H9 (cell line): ENCODE data around the gene TMTC2. TPM values are rescaled to one million over a fixed set of nuclear protein-coding genes. Genes with fewer than 3 reads are reported as not detected.
"Not testable (repeated sequence)": the region's sequence is repeated elsewhere in the genome, so short reads cannot be mapped to it uniquely, and the experiment has no call there.

Experiments
- DNase-seq: peaks from one replicate; pipeline ENCODE4 v3.0.0-alpha.2; 2017
- H2AFZ ChIP-seq: one replicate; pipeline ENCODE4 v1.6.1; 2013; ENCODE audit warnings: mild to moderate bottlenecking, low read length, control low read depth, moderate library complexity
- H2AK5ac ChIP-seq: 2 replicates; pipeline ENCODE4 v1.6.1; 2013; ENCODE audit warnings: low read length, control low read depth, mixed read lengths; ENCODE audit not compliant: insufficient read length
- H2BK120ac ChIP-seq: one replicate; pipeline ENCODE4 v1.6.1; 2013; ENCODE audit warnings: low read depth, mild to moderate bottlenecking, low read length, control low read depth, inconsistent platforms; ENCODE audit not compliant: poor library complexity, severe bottlenecking
- H2BK12ac ChIP-seq: 2 replicates; pipeline ENCODE4 v1.6.1; 2013; ENCODE audit warnings: low read length, control low read depth, mixed read lengths, low read depth; ENCODE audit not compliant: insufficient read length
- H2BK15ac ChIP-seq: 2 replicates; pipeline ENCODE4 v1.6.1; 2013; ENCODE audit warnings: low read depth, low read length, control low read depth
- H2BK20ac ChIP-seq: one replicate; pipeline ENCODE4 v1.6.1; 2013; ENCODE audit warnings: low read depth, mild to moderate bottlenecking, low read length, control low read depth, inconsistent platforms; ENCODE audit not compliant: poor library complexity, severe bottlenecking
- H2BK5ac ChIP-seq: 2 replicates; pipeline ENCODE4 v1.6.1; 2013; ENCODE audit warnings: low read length, control low read depth, mixed read lengths; ENCODE audit not compliant: insufficient read length
- H3K14ac ChIP-seq: 2 replicates; pipeline ENCODE4 v1.6.1; 2013; ENCODE audit warnings: low read length, control low read depth; ENCODE audit not compliant: insufficient read depth
- H3K18ac ChIP-seq: 2 replicates; pipeline ENCODE4 v1.6.1; 2013; ENCODE audit warnings: low read depth, mild to moderate bottlenecking, mixed read lengths, low read length, control low read depth; ENCODE audit not compliant: insufficient read length
- H3K23ac ChIP-seq: 2 replicates; pipeline ENCODE4 v1.6.1; 2013; ENCODE audit warnings: low read length, control low read depth, mixed read lengths, low read depth; ENCODE audit not compliant: insufficient read length
- H3K23me2 ChIP-seq: 2 replicates; pipeline ENCODE4 v1.6.1; 2013; ENCODE audit warnings: low read depth, mild to moderate bottlenecking, mixed read lengths, low read length, control low read depth; ENCODE audit not compliant: insufficient read length, poor library complexity, severe bottlenecking
- H3K27ac ChIP-seq: 2 replicates; pipeline ENCODE4 v1.5.1; 2013; ENCODE audit warnings: low read length, control low read depth, mixed read lengths, low read depth; ENCODE audit not compliant: insufficient read length
- H3K27me3 ChIP-seq: 2 replicates; pipeline ENCODE4 v1.6.1; 2013; ENCODE audit warnings: low read length, control low read depth, inconsistent platforms; ENCODE audit not compliant: insufficient read depth
- H3K4ac ChIP-seq: 2 replicates; pipeline ENCODE4 v1.6.1; 2013; ENCODE audit warnings: low read depth, mild to moderate bottlenecking, control low read depth, inconsistent platforms, low read length, moderate library complexity
- H3K4me1 ChIP-seq: 2 replicates; pipeline ENCODE4 v1.6.1; 2013; ENCODE audit warnings: low read length, control low read depth, inconsistent platforms; ENCODE audit not compliant: insufficient read depth
- H3K4me2 ChIP-seq: 2 replicates; pipeline ENCODE4 v1.6.1; 2013; ENCODE audit warnings: low read length, control low read depth, mixed read lengths; ENCODE audit not compliant: insufficient read length, insufficient read depth
- H3K56ac ChIP-seq: 2 replicates; pipeline ENCODE4 v1.6.1; 2013; ENCODE audit warnings: low read depth, mild to moderate bottlenecking, mixed read lengths, low read length, control low read depth; ENCODE audit not compliant: insufficient read length
- H3K79me1 ChIP-seq: 2 replicates; pipeline ENCODE4 v1.6.1; 2013; ENCODE audit warnings: low read depth, mild to moderate bottlenecking, moderate library complexity, low read length, control low read depth, inconsistent platforms; ENCODE audit not compliant: insufficient read depth, poor library complexity, severe bottlenecking
- H3K79me2 ChIP-seq: 2 replicates; pipeline ENCODE4 v1.6.1; 2013; ENCODE audit warnings: low read length, control low read depth, inconsistent platforms; ENCODE audit not compliant: insufficient read depth
- H3K9ac ChIP-seq: 2 replicates; pipeline ENCODE4 v1.6.1; 2013; ENCODE audit warnings: low read length, control low read depth, mixed read lengths; ENCODE audit not compliant: insufficient read length; ENCODE audit errors: extremely low read depth
- H3K9me3 ChIP-seq: one replicate; pipeline ENCODE4 v1.6.1; 2013; ENCODE audit warnings: low read depth, low read length, inconsistent platforms; ENCODE audit not compliant: control insufficient read depth
- H3T11ph ChIP-seq: one replicate; pipeline ENCODE4 v1.6.1; 2013; ENCODE audit warnings: mild to moderate bottlenecking, low read length, control low read depth, inconsistent platforms
- H4K20me1 ChIP-seq: one replicate; pipeline ENCODE4 v1.6.1; 2013; ENCODE audit not compliant: control insufficient read depth, insufficient read length, insufficient read depth
- H4K5ac ChIP-seq: 2 replicates; pipeline ENCODE4 v1.6.1; 2013; ENCODE audit warnings: low read depth, mild to moderate bottlenecking, mixed read lengths, low read length, control low read depth; ENCODE audit not compliant: insufficient read length
- H4K8ac ChIP-seq: replicated peaks from 2 replicates; pipeline ENCODE4 v1.6.1; 2013; ENCODE audit warnings: low read length, control low read depth, mixed read lengths, low read depth; ENCODE audit not compliant: insufficient read length
- H4K91ac ChIP-seq: 2 replicates; pipeline ENCODE4 v1.6.1; 2013; ENCODE audit warnings: low read depth, mild to moderate bottlenecking, moderate library complexity, mixed read lengths, low read length, control low read depth; ENCODE audit not compliant: insufficient read length
- H3K27ac Mint-ChIP-seq, 3 experiments: 2 replicates in 2 of 3; 3 replicates in 1 of 3; pipeline ENCODE4 v1.8.0; 2020 to 2021; ENCODE audit warnings: mixed read lengths in 3 of 3, mild to moderate bottlenecking in 1 of 3, moderate library complexity in 1 of 3
- H3K27me3 Mint-ChIP-seq: 2 replicates; pipeline ENCODE4 v1.8.0; 2021; ENCODE audit warnings: low read depth, mild to moderate bottlenecking, moderate library complexity, mixed read lengths
- H3K36me3 Mint-ChIP-seq, 3 experiments: 2 replicates in 2 of 3; 3 replicates in 1 of 3; pipeline ENCODE4 v1.8.0; 2020 to 2021; ENCODE audit warnings: low read depth in 3 of 3, mixed read lengths in 3 of 3; ENCODE audit not compliant: insufficient read depth in 1 of 3
- H3K4me1 Mint-ChIP-seq, 2 experiments: 2 replicates each; pipeline ENCODE4 v1.8.0; 2020; ENCODE audit warnings: mixed read lengths in 2 of 2
- H3K4me3 Mint-ChIP-seq, 2 experiments: 2 replicates in 1 of 2; 3 replicates in 1 of 2; pipeline ENCODE4 v1.8.0; 2020 to 2021; ENCODE audit warnings: mild to moderate bottlenecking in 2 of 2, mixed read lengths in 2 of 2, moderate library complexity in 1 of 2
- H3K9me3 Mint-ChIP-seq, 2 experiments: 2 replicates in 1 of 2; 3 replicates in 1 of 2; pipeline ENCODE4 v1.8.0; 2020; ENCODE audit warnings: mild to moderate bottlenecking in 2 of 2, mixed read lengths in 2 of 2, moderate library complexity in 1 of 2
- CTCF ChIP-seq: fragments of 200-600 bp; sonication (generic); conservative IDR thresholded peaks from 3 replicates; pipeline ENCODE4 v1.8.0; 2021; ENCODE audit warnings: antibody characterized with exemption, mild to moderate bottlenecking
- WGBS: extraction: QIAGEN DNeasy Blood & Tissue Kit; methylation state at CpG from one replicate; pipeline ENCODE4 v1.1.7; 2013; ENCODE audit warnings: missing lambda C conversion rate, low lambda C conversion rate, mixed read lengths; ENCODE audit not compliant: insufficient read length; ENCODE audit errors: extremely low coverage; 5-methylcytosine and 5-hydroxymethylcytosine counted together
- total RNA-seq: library from RNA; stranded (reverse); gene quantifications from 2 replicates; pipeline ENCODE4 v1.2.1, GENCODE V29; 2021

Gene TMTC2
- total RNA-seq, 1 experiment from 2014 or later = 3.1 TPM

GRCh38 chr12:82804601-82805000 is 117.9 kb downstream of the TMTC2 start:
- no peak overlapping the region for H3K4me2 ChIP-seq
- H3K9me3 ChIP-seq = no peaks in the 10 kb centered on the region
- H2BK15ac ChIP-seq = no peak overlapping the region
- H3K4me3 Mint-ChIP-seq = no peak overlapping the region
- no peak overlapping the region for H2BK12ac ChIP-seq
- H4K20me1 ChIP-seq = no peaks in the 10 kb centered on the region
- no peak overlapping the region for H2BK120ac ChIP-seq
- H3K4ac ChIP-seq = no peak overlapping the region
- no peaks in the 10 kb centered on the region for H3K79me2 ChIP-seq
- H3K23ac ChIP-seq = no peak overlapping the region
- H3K4me1 Mint-ChIP-seq = peaks cover 9 to 13% of the 10 kb centered on the region in 2 experiments; a peak in 3 of 4 replicates
- H3K23me2 ChIP-seq = no peaks in the 10 kb centered on the region
- no peak overlapping the region for H3K27ac ChIP-seq
- H3K27ac Mint-ChIP-seq = 0 out of 7 replicates have a peak overlapping the region, but pooled peaks of 1 of the 3 experiments have one; percentile 28
- H3K14ac ChIP-seq = no peak overlapping the region
- H3K9ac ChIP-seq = no peak overlapping the region
- H3K27me3 ChIP-seq = no peaks in the 10 kb centered on the region
- no peak overlapping the region for H2BK5ac ChIP-seq
- no peak overlapping the region for H4K5ac ChIP-seq
- no peak overlapping the region for H2BK20ac ChIP-seq
- no peak overlapping the region for H4K91ac ChIP-seq
- no peak overlapping the region for H3T11ph ChIP-seq
- no peak overlapping the region for H4K8ac ChIP-seq
- H2AFZ ChIP-seq = no peak overlapping the region
- peaks cover 7 to 13% (median 9%) of the 10 kb centered on the region in 3 experiments for H3K36me3 Mint-ChIP-seq
- no peak overlapping the region for H3K18ac ChIP-seq
- no peak for DNase-seq
- H3K79me1 ChIP-seq = no peaks in the 10 kb centered on the region
- no CpG with 5 or more reads among the region's 2 CpGs for WGBS
- no peaks in the 10 kb centered on the region for H3K4me1 ChIP-seq
- H3K27me3 Mint-ChIP-seq = no peaks in the 10 kb centered on the region
- H3K9me3 Mint-ChIP-seq = peaks cover 0 to 10% of the 10 kb centered on the region in 2 experiments; a peak in 2 of 5 replicates
- TF ChIP-seq CTCF = no peak
- H2AK5ac ChIP-seq = no peak overlapping the region
- no peak overlapping the region for H3K56ac ChIP-seq

DNA sequence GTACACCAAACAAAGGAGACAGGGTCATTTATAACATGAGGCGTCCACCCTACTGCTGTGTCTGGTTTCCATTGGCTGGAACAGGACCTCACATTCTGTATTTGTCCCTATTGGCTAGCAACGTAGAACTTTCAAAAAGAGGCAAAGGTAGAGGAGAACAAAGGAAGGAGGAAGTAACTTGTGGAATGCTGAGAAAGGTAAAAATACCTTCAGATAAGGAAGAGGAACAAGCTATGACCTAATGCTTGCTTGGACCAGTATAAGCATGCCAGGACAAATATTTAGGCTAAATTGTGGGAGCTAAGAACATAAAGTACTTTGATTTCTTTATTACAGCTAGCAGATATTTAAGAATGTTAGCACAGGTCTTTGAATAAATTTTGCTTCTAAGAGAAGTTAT is 118.3 kb downstream of the TMTC2 start:
- H3K23me2 ChIP-seq, H3K4me3 Mint-ChIP-seq, H3K27me3 Mint-ChIP-seq, H2AFZ ChIP-seq, H3K27me3 ChIP-seq, H3K4ac ChIP-seq, H3K27ac ChIP-seq, H3K9ac ChIP-seq, H3K9me3 ChIP-seq, H4K20me1 ChIP-seq, H3K14ac ChIP-seq, DNase-seq, H3T11ph ChIP-seq, H3K4me1 ChIP-seq, H3K56ac ChIP-seq, H2BK20ac ChIP-seq, H3K4me2 ChIP-seq, H4K8ac ChIP-seq, H4K5ac ChIP-seq, H3K79me2 ChIP-seq, H2BK5ac ChIP-seq, H3K79me1 ChIP-seq, H2BK12ac ChIP-seq, H3K23ac ChIP-seq, H2AK5ac ChIP-seq, H2BK120ac ChIP-seq, H2BK15ac ChIP-seq, H3K18ac ChIP-seq, H4K91ac ChIP-seq: not testable (repeated sequence)
- WGBS = no CpG with 5 or more reads among the region's 2 CpGs
- H3K9me3 Mint-ChIP-seq = peaks cover 0 to 10% of the 10 kb centered on the region in 2 experiments; a peak in 2 of 5 replicates
- H3K36me3 Mint-ChIP-seq = peaks cover 7 to 13% (median 9%) of the 10 kb centered on the region in 3 experiments
- peak overlapping the region in 2 of 3 experiments; percentile 17 to 28; a peak in 1 of 7 replicates for H3K27ac Mint-ChIP-seq
- H3K4me1 Mint-ChIP-seq = peaks cover 9 to 13% of the 10 kb centered on the region in 2 experiments; a peak in 3 of 4 replicates
